ENCODE measurements around the gene RPS24.

RPS24 gene

DNA sequence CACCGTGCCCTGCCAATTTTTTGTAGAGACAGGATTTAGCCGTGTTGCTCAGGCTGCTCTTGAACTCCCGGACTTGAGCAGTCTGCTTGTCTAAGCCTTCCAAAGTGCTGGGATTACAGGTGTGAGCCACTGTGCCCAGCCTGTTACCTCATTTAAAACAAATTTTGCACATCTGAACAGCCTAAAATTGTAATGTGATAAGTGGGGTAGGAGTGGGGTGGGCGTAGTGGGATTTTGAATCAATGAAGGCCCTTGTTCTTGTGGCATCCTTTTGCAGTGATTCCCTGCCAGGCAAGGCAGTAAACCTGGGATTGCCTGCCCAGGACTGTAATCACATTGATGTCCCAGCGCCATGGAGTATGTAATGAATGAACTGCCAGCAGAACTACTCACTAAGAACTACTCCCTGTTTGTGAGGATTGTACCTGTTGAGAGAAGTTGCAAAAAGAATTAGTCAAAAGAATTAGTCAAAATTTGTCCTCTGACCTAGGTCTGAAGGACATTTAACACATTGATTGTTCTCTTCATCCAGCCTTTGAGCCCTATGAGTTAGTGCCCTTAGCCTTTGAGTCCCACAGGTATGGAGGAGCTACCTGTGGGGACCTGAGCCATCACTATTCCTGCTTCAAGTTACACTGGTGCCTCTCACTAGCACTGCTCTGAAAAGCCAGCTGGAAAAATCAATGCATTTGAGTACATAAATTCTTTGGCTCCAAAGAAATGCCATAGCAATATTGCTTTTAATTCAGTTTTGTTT is 5.3 kb downstream of the RPS24 start:
- Histone ChIP-seq H3K4me3 (ENCODE audit: insufficient read depth, low read length, poor library complexity, severe bottlenecking) (no peak overlapping the region), H3F3A (ENCODE audit: insufficient read depth) (peaks cover 59% of the 10 kb centered on the region)

DNA sequence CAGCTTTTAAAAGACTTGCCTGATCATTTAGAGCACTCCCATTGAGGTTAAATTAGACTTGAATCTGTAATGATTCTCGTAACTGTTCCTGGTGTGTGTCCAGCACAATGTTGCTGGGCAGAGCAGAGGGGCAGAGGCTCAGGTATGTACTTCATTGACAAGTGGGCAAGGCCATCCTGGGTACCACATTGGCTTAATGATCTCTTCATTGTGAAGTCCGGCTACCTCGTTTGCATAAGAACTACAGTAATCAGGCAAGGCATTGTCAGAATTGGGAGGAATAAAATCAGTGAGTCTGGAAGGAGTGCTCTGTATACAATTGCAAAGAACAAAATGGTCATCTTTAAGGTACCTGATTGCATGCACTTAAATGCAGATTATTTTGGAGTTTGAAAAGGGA is 6.1 kb downstream of the RPS24 start:
- peaks cover 62% of the 10 kb centered on the region for H4K20me1 ChIP-seq (ENCODE audit: low read depth, low read length)
- H3K36me3 ChIP-seq (ENCODE audit: low read length) = peaks cover 53% of the 10 kb centered on the region
- H2AFZ ChIP-seq (ENCODE audit: low read depth, low read length, severe bottlenecking) = no peak overlapping the region
- TF ChIP-seq, protein P1, sequence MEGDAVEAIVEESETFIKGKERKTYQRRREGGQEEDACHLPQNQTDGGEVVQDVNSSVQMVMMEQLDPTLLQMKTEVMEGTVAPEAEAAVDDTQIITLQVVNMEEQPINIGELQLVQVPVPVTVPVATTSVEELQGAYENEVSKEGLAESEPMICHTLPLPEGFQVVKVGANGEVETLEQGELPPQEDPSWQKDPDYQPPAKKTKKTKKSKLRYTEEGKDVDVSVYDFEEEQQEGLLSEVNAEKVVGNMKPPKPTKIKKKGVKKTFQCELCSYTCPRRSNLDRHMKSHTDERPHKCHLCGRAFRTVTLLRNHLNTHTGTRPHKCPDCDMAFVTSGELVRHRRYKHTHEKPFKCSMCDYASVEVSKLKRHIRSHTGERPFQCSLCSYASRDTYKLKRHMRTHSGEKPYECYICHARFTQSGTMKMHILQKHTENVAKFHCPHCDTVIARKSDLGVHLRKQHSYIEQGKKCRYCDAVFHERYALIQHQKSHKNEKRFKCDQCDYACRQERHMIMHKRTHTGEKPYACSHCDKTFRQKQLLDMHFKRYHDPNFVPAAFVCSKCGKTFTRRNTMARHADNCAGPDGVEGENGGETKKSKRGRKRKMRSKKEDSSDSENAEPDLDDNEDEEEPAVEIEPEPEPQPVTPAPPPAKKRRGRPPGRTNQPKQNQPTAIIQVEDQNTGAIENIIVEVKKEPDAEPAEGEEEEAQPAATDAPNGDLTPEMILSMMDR (IDR thresholded peaks at IDR 0.05; ENCODE audit: insufficient read depth, low read length, poor library complexity, severe bottlenecking) = no peak
- TF ChIP-seq EZH2phosphoT487 (conservative IDR thresholded peaks at IDR 0.05; ENCODE audit: low read length) = no peak
- H3K4me2 ChIP-seq (ENCODE audit: low read depth, low read length, poor library complexity, severe bottlenecking) = no peak overlapping the region
- no peaks in the 10 kb centered on the region for H3K9me3 ChIP-seq (ENCODE audit: insufficient read depth, low read length)
- H3K9me2 ChIP-seq (replicated peaks; ENCODE audit: insufficient read depth, low read length) = no peaks in the 10 kb centered on the region
- peaks cover 61% of the 10 kb centered on the region for H3F3A ChIP-seq (ENCODE audit: insufficient read depth)
- H3K9ac ChIP-seq (ENCODE audit: low read length) = no peak overlapping the region
- peaks cover 48% of the 10 kb centered on the region for H3K79me2 ChIP-seq (ENCODE audit: insufficient read depth, low read length)
- no peak overlapping the region for H3K27ac ChIP-seq (ENCODE audit: low read depth, low read length)
- H3K27me3 ChIP-seq (ENCODE audit: low read length) = no peaks in the 10 kb centered on the region
- no peak overlapping the region for H3K4me3 ChIP-seq (ENCODE audit: insufficient read depth, low read length, poor library complexity, severe bottlenecking)

More for the DNA sequence above, 5.3 kb downstream of the RPS24 start:
- Histone ChIP-seq H3K36me3 (ENCODE audit: low read length) (peaks cover 58% of the 10 kb centered on the region), H3K4me2 (ENCODE audit: low read depth, low read length, poor library complexity, severe bottlenecking) (no peak overlapping the region), H3K27me3 (ENCODE audit: low read length) (no peaks in the 10 kb centered on the region), H3K79me2 (ENCODE audit: insufficient read depth, low read length) (peaks cover 56% of the 10 kb centered on the region), H3K9me3 (ENCODE audit: insufficient read depth, low read length) (no peaks in the 10 kb centered on the region), H3K9me2 (replicated peaks; ENCODE audit: insufficient read depth, low read length) (no peaks in the 10 kb centered on the region), H3K27ac (ENCODE audit: low read depth, low read length) (no peak overlapping the region), H3K9ac (ENCODE audit: low read length) (no peak overlapping the region), H2AFZ (ENCODE audit: low read depth, low read length, severe bottlenecking) (no peak overlapping the region), H4K20me1 (ENCODE audit: low read depth, low read length) (peaks cover 63% of the 10 kb centered on the region)
- no peak for TF ChIP-seq EZH2phosphoT487 (conservative IDR thresholded peaks at IDR 0.05; ENCODE audit: low read length)
- TF ChIP-seq, protein P1 (IDR thresholded peaks at IDR 0.05; ENCODE audit: insufficient read depth, low read length, poor library complexity, severe bottlenecking) = no peak

DNA sequence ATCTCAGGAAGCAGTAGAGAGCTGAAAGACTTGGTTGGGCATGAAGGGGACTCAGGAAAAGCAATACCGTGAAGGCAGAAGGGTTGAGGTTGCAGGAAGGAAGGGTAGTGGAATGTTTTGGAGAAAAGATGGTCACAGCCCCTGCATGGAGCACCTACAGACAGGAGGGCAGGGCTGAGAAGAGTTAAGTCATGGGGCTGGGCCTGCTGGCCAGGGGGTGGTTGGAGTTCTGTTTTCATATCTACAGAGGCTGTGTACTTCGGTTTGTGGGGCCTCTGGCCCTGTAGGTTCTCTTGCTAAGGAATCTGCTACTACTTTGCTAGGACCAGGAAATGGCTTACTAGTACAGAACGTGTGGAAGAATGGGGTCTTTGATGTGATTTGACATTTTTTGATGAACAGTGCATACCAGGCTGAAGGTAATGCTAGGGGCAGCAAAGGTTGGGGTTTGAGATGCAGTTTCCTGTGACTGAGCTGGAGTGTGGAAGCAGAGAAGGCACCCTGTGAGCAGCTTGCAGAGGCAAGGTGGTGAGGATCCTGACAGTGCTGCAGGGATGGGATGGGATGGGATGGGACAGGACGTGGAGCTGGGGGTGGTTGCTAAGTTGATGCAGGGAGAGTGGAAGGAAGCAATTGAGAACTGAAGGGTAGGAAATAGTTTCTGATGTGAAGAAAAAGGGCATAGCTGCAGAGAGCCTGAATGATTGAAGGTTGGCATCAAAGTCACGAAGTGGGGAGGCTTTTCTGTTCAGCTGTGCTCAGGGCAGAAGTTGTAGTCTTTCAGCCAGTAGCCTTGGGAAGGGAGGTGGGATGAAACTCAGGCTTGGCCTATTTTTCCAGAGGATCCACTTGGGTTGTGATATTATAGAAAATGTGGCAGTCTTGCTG is 7.8 kb downstream of the RPS24 start:
- Histone ChIP-seq H3K9ac (ENCODE audit: low read length) (no peak overlapping the region), H3K9me2 (replicated peaks; ENCODE audit: insufficient read depth, low read length) (no peaks in the 10 kb centered on the region), H3K27ac (ENCODE audit: low read depth, low read length) (no peak overlapping the region), H3K36me3 (ENCODE audit: low read length) (peaks cover 38% of the 10 kb centered on the region; the same call in 1 of the 2 replicates), H3K79me2 (ENCODE audit: insufficient read depth, low read length) (peaks cover 32% of the 10 kb centered on the region), H3F3A (ENCODE audit: insufficient read depth) (peaks cover 56% of the 10 kb centered on the region), H3K4me2 (ENCODE audit: low read depth, low read length, poor library complexity, severe bottlenecking) (no peak overlapping the region), H2AFZ (ENCODE audit: low read depth, low read length, severe bottlenecking) (no peak overlapping the region), H4K20me1 (ENCODE audit: low read depth, low read length) (peaks cover 45% of the 10 kb centered on the region), H3K4me3 (ENCODE audit: insufficient read depth, low read length, poor library complexity, severe bottlenecking) (no peak overlapping the region), H3K9me3 (ENCODE audit: insufficient read depth, low read length) (no peaks in the 10 kb centered on the region), H3K27me3 (ENCODE audit: low read length) (no peaks in the 10 kb centered on the region)
- TF ChIP-seq EZH2phosphoT487 (conservative IDR thresholded peaks at IDR 0.05; ENCODE audit: low read length) = no peak
- TF ChIP-seq, protein P1 (IDR thresholded peaks at IDR 0.05; ENCODE audit: insufficient read depth, low read length, poor library complexity, severe bottlenecking) = no peak
